Caco-2 (cell line): ENCODE measurements around the gene NFKBIB. TPM values are rescaled to one million over a fixed set of nuclear protein-coding genes. Genes with fewer than 3 reads are reported as not detected.

Experiments
- BruUV-seq: library from RNA; stranded (reverse); fragments of 400-500 nt; replicated peaks from 2 replicates; lab custom pipeline; 2021; lab: Mats Ljungman, UMichigan
- CTCF ChIA-PET: fragments of 300-600 bp; sonication (Branson Sonifier 250); formaldehyde crosslinking; loops from one replicate; lab custom pipeline; 2022; ENCODE audit warnings: antibody characterized with exemption; lab: Charles Lee
- POLR2A ChIA-PET: fragments of 300-600 bp; sonication (Branson Sonifier 250); formaldehyde crosslinking; loops from one replicate; lab custom pipeline; 2022; ENCODE audit warnings: antibody characterized with exemption; lab: Charles Lee
- DNase-seq, 2 experiments: peaks; one replicate each; pipeline versions ENCODE4 v3.0.0 to v3.0.0-alpha.2; 2020 to 2022
- H3K27me3 ChIP-seq: replicated peaks from 2 replicates; pipeline ENCODE4 v1.6.0; 2011; ENCODE audit warnings: low read length; ENCODE audit not compliant: control insufficient read depth, insufficient read depth
- H3K36me3 ChIP-seq: 2 replicates; pipeline ENCODE4 v1.5.1; 2011; ENCODE audit warnings: low read length; ENCODE audit not compliant: control insufficient read depth, insufficient read depth
- H3K4me1 ChIP-seq: fragments of 250-450 bp; sonication (Bioruptor Pico); 2 replicates; pipeline ENCODE4 v1.5.1; 2020; ENCODE audit warnings: mild to moderate bottlenecking
- H3K4me3 ChIP-seq: 2 replicates; pipeline ENCODE4 v1.5.1; 2011; ENCODE audit warnings: low read depth, mild to moderate bottlenecking, control low read depth, low read length
- H3K9me3 ChIP-seq: fragments of 250-450 bp; sonication (Bioruptor Pico); 2 replicates; pipeline ENCODE4 v1.5.1; 2020; ENCODE audit warnings: mild to moderate bottlenecking, moderate library complexity
- H3K27ac Mint-ChIP-seq: one replicate; pipeline ENCODE4 v1.8.0; 2022; ENCODE audit warnings: mixed read lengths; ENCODE audit not compliant: unreplicated experiment
- H3K27me3 Mint-ChIP-seq: one replicate; pipeline ENCODE4 v1.8.0; 2022; ENCODE audit warnings: mixed read lengths; ENCODE audit not compliant: insufficient read depth, unreplicated experiment
- H3K36me3 Mint-ChIP-seq: one replicate; pipeline ENCODE4 v1.8.0; 2022; ENCODE audit warnings: mild to moderate bottlenecking, mixed read lengths; ENCODE audit not compliant: insufficient read depth, unreplicated experiment
- H3K4me1 Mint-ChIP-seq: one replicate; pipeline ENCODE4 v1.8.0; 2022; ENCODE audit warnings: low read depth, mixed read lengths; ENCODE audit not compliant: unreplicated experiment
- H3K4me3 Mint-ChIP-seq: one replicate; pipeline ENCODE4 v1.8.0; 2022; ENCODE audit warnings: mild to moderate bottlenecking, moderate library complexity, mixed read lengths; ENCODE audit not compliant: unreplicated experiment
- H3K9me3 Mint-ChIP-seq: one replicate; pipeline ENCODE4 v1.8.0; 2022; ENCODE audit warnings: mixed read lengths; ENCODE audit not compliant: unreplicated experiment
- intact Hi-C: fragments of 100-400 bp; cut with micrococcal nuclease; formaldehyde crosslinking; loops from one replicate; pipeline ENCODE4 v1.10.0; 2022; ENCODE audit not compliant: unreplicated experiment
- total RNA-seq: library from RNA; stranded (reverse); gene quantifications from 2 replicates; pipeline ENCODE4 v1.2.3, GENCODE V29; 2022
- TF ChIP-seq, protein P1 (sequence below), 2 experiments: fragments of 200-600 bp in 1 of 2; IDR thresholded peaks; 1 replicate in 1 of 2; 2 replicates in 1 of 2; pipeline versions ENCODE4 v1.5.1 to v1.8.0; 2011 to 2022; ENCODE audit warnings: antibody characterized with exemption in 1 of 2, control low read depth in 1 of 2, inconsistent platforms in 1 of 2, low read depth in 1 of 2, low read length in 1 of 2, mild to moderate bottlenecking in 1 of 2, moderate library complexity in 1 of 2; ENCODE audit not compliant: insufficient read depth in 1 of 2, severe bottlenecking in 1 of 2, unreplicated experiment in 1 of 2

Gene NFKBIB
- total RNA-seq, 1 experiment from 2014 or later: 43.9 TPM

DNA sequence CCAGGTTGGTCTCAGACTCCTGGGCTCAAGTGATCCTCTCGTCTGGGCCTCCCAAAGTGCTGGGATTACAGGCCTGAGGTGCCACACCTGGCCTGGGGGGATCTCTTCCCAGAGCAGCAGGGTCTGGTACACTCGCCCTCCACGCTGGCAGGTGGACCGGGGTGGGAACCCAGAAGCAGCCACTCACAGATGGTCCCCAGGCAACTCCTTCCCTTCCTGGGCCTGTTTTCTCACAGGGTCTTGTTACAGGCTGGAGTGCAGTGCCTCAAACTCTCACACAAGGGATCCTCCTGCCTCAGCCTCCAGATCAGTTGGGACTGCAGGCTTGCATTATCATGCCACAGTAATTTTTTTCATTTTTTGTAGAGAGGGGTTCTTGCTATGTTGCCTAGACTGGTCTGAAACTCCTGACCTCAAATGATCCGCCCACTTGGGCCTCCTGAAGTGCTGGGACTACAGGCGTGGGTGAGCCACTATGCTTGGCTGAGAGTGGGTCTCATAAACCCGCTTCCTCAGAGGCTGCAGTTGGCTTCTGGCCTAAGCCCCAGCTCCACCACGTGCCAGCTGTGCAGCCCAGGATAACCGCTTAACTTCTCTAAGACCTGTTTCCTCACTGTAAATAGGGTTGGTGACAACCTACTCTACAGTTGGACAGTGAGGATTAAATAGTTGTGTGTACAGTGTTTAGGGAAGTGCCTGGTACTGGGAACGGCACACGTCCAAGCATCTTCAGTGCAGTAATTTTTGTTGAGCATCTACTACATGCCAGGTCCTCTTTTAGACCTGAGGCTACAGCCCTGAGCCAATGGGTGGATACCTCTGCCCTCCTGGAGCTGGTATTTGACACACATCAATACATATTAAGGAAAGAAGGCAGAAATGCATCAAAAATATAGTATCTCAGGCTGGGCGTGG, 13.1 kb downstream of the NFKBIB start:
- TF ChIP-seq, protein P1, sequence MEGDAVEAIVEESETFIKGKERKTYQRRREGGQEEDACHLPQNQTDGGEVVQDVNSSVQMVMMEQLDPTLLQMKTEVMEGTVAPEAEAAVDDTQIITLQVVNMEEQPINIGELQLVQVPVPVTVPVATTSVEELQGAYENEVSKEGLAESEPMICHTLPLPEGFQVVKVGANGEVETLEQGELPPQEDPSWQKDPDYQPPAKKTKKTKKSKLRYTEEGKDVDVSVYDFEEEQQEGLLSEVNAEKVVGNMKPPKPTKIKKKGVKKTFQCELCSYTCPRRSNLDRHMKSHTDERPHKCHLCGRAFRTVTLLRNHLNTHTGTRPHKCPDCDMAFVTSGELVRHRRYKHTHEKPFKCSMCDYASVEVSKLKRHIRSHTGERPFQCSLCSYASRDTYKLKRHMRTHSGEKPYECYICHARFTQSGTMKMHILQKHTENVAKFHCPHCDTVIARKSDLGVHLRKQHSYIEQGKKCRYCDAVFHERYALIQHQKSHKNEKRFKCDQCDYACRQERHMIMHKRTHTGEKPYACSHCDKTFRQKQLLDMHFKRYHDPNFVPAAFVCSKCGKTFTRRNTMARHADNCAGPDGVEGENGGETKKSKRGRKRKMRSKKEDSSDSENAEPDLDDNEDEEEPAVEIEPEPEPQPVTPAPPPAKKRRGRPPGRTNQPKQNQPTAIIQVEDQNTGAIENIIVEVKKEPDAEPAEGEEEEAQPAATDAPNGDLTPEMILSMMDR (IDR thresholded peaks at IDR 0.05; ENCODE audit: insufficient read depth in 1 of 2, low read depth in 1 of 2, low read length in 1 of 2, severe bottlenecking in 1 of 2, unreplicated experiment in 1 of 2): no peak
- intact Hi-C loops: no loop called here
- Mint-ChIP-seq H3K4me3 (no peak overlapping the region), H3K27ac (no peak overlapping the region), H3K4me1 (no peaks in the 10 kb centered on the region), H3K9me3 (no peaks in the 10 kb centered on the region), H3K27me3 (no peaks in the 10 kb centered on the region), H3K36me3 (peaks cover 26% of the 10 kb centered on the region)
- no peak for DNase-seq
- ChIA-PET POLR2A (interaction anchor here (0.6 kb wide), 1 partner anchor 99 kb away, joined by 3 read pairs; no protein-coding TSS in a partner anchor), CTCF (interaction anchor here (0.5 kb wide), 1 partner anchor 180 kb away, joined by 5 read pairs; no protein-coding TSS in a partner anchor)
- Histone ChIP-seq H3K9me3 (no peaks in the 10 kb centered on the region; the same call in 1 of the 2 replicates), H3K27me3 (no peaks in the 10 kb centered on the region), H3K36me3 (no peaks in the 10 kb centered on the region; the same call in 1 of the 2 replicates), H3K4me1 (no peaks in the 10 kb centered on the region), H3K4me3 (no peak overlapping the region)
- BruUV-seq: no TSS peak

DNA sequence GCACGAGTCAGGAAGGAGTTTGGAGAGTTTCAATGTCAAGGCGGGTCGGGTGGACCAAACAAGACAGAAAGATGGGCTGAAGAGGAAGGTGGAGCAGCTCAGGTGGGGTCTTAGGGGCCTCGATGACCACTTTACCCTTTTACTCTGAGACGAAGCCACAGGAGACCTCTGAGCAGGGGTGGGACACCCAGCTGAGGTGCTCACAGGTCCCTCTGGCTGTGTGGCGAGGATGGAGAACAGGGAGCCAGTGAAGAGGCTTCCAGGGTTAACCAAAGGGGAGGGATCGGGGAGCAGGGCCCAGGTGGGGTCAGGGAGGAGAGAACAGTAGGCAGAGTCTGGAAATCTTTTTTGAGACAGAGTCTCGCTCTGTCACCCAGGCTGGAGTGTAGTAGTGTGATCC, 14.2 kb downstream of the NFKBIB start:
- intact Hi-C loops: no loop called here

More for the DNA sequence above, 14.2 kb downstream of the NFKBIB start:
- Mint-ChIP-seq H3K36me3 (peaks cover 25% of the 10 kb centered on the region), H3K4me3 (no peak overlapping the region), H3K4me1 (no peaks in the 10 kb centered on the region), H3K9me3 (no peaks in the 10 kb centered on the region), H3K27me3 (no peaks in the 10 kb centered on the region), H3K27ac (no peak overlapping the region)
- no peak for DNase-seq
- Histone ChIP-seq H3K4me3 (no peak overlapping the region), H3K9me3 (no peaks in the 10 kb centered on the region), H3K36me3 (no peaks in the 10 kb centered on the region; the same call in 1 of the 2 replicates), H3K4me1 (no peaks in the 10 kb centered on the region), H3K27me3 (no peaks in the 10 kb centered on the region)
- POLR2A ChIA-PET: no interaction called here
- CTCF ChIA-PET: no interaction called here
- TF ChIP-seq, protein P1 (IDR thresholded peaks at IDR 0.05; ENCODE audit: insufficient read depth in 1 of 2, low read depth in 1 of 2, low read length in 1 of 2, severe bottlenecking in 1 of 2, unreplicated experiment in 1 of 2): no peak
- no TSS peak for BruUV-seq
